GM18508 (cell line): Measurements from ENCODE around the gene RMP24.
"Not testable (repeated sequence)": the region's sequence is repeated elsewhere in the genome, so short reads cannot be mapped to it uniquely, and the experiment has no call there.

Experiments
- ATAC-seq: cut with Tn5 transposase; IDR thresholded peaks from one replicate; pipeline ENCODE4 v1.9.1; 2021; ENCODE audit warnings: moderate number of reproducible peaks; ENCODE audit not compliant: insufficient read depth, unreplicated experiment

Gene RMP24

GRCh38 chr18:36024241-36024640, 51.8 kb downstream of the RMP24 start:
- not testable (repeated sequence) for ATAC-seq

GRCh38 chr18:36025025-36025424, 52.5 kb downstream of the RMP24 start:
- ATAC-seq, result no peak

- ATAC-seq, result no peak
Observed at GRCh38 chr18:36028859-36029258, 56.4 kb downstream of the RMP24 start.
